H1 (cell line): ENCODE measurements around the gene MPHOSPH8. TPM values are rescaled to one million over a fixed set of nuclear protein-coding genes. Genes with fewer than 3 reads are reported as not detected.

Source experiments
- CTCF ChIA-PET: fragments of 300-600 bp; sonication (Branson Sonifier 250); formaldehyde crosslinking; loops from one replicate; lab custom pipeline; 2021; ENCODE audit not compliant: partially characterized antibody; lab: Charles Lee
- POLR2A ChIA-PET: fragments of 300-600 bp; sonication (Branson Sonifier 250); formaldehyde crosslinking; loops from one replicate; lab custom pipeline; 2021; ENCODE audit warnings: inconsistent platforms; ENCODE audit not compliant: partially characterized antibody; lab: Charles Lee
- DNase-seq, 2 experiments: peaks; one replicate each; pipeline versions ENCODE4 v3.0.0 to v3.0.0-alpha.2; 2010 to 2022; ENCODE audit warnings: low spot score in 2 of 2, low read depth in 1 of 2, mixed read lengths in 1 of 2
- FAIRE-seq: peaks from 2 replicates; lab custom pipeline; 2011; peaks lifted over from hg19 to GRCh38; lab: Jason Lieb, UNC
- H2AFZ ChIP-seq: 2 replicates; pipeline ENCODE4 v1.8.1; 2012; ENCODE audit warnings: low read length, inconsistent platforms
- H2AK5ac ChIP-seq: 2 replicates; pipeline ENCODE4 v1.6.1; 2013; ENCODE audit warnings: low read depth, low read length
- H2BK120ac ChIP-seq: replicated peaks from 2 replicates; pipeline ENCODE3; 2013; ENCODE audit warnings: low read depth, low read length, inconsistent platforms
- H2BK12ac ChIP-seq: 2 replicates; pipeline ENCODE4 v1.6.1; 2013; ENCODE audit warnings: low read depth, low read length
- H2BK15ac ChIP-seq: 2 replicates; pipeline ENCODE4 v1.6.1; 2013; ENCODE audit warnings: low read length
- H2BK20ac ChIP-seq: 2 replicates; pipeline ENCODE4 v1.6.1; 2013; ENCODE audit warnings: low read length
- H2BK5ac ChIP-seq: 2 replicates; pipeline ENCODE4 v1.6.1; 2013; ENCODE audit warnings: low read depth, low read length
- H3K14ac ChIP-seq: 2 replicates; pipeline ENCODE4 v1.6.1; 2013; ENCODE audit warnings: inconsistent platforms; ENCODE audit not compliant: insufficient read length
- H3K18ac ChIP-seq: 2 replicates; pipeline ENCODE4 v1.6.1; 2013; ENCODE audit warnings: low read length; ENCODE audit errors: extremely low read depth
- H3K23ac ChIP-seq: 2 replicates; pipeline ENCODE4 v1.6.1; 2013; ENCODE audit warnings: inconsistent platforms; ENCODE audit not compliant: insufficient read length
- H3K23me2 ChIP-seq: 2 replicates; pipeline ENCODE4 v1.6.1; 2013; ENCODE audit warnings: low read depth, low read length
- H3K27ac ChIP-seq: 2 replicates; pipeline ENCODE4 v1.6.1; 2011; ENCODE audit warnings: low read depth, low read length, inconsistent platforms
- H3K27me3 ChIP-seq, 4 experiments: replicated peaks in 1 of 4; 1 replicate in 1 of 4; 2 replicates in 3 of 4; pipeline versions ENCODE4 v1.6.1 to v1.8.1; 2011 to 2013; ENCODE audit warnings: low read length in 3 of 4, mild to moderate bottlenecking in 3 of 4, inconsistent platforms in 2 of 4, mixed read lengths in 2 of 4, moderate library complexity in 1 of 4; ENCODE audit not compliant: control insufficient read depth in 3 of 4, insufficient read depth in 3 of 4; ENCODE audit errors: extremely low read depth in 1 of 4
- H3K36me3 ChIP-seq, 4 experiments: 2 replicates each; pipeline versions ENCODE4 v1.6.1 to v1.8.1; 2011 to 2013; ENCODE audit warnings: mild to moderate bottlenecking in 4 of 4, low read length in 3 of 4, moderate library complexity in 2 of 4, control low read depth in 1 of 4, inconsistent platforms in 1 of 4; ENCODE audit not compliant: insufficient read depth in 4 of 4, control insufficient read depth in 2 of 4
- H3K4ac ChIP-seq: replicated peaks from 2 replicates; pipeline ENCODE3; 2013; ENCODE audit warnings: low read length, low read depth, mixed read lengths, inconsistent platforms; ENCODE audit not compliant: insufficient read length
- H3K4me1 ChIP-seq, 4 experiments: replicated peaks in 1 of 4; 1 replicate in 1 of 4; 2 replicates in 3 of 4; pipeline versions ENCODE4 v1.6.1 to v1.8.1; 2011 to 2013; ENCODE audit warnings: low read length in 3 of 4, inconsistent platforms in 2 of 4, mixed read lengths in 1 of 4; ENCODE audit not compliant: insufficient read depth in 4 of 4, control insufficient read depth in 3 of 4
- H3K4me2 ChIP-seq, 2 experiments: 2 replicates each; pipeline versions ENCODE4 v1.6.1 to v1.8.1; 2011 to 2013; ENCODE audit warnings: low read depth in 2 of 2, low read length in 2 of 2, control low read depth in 1 of 2, inconsistent platforms in 1 of 2, mild to moderate bottlenecking in 1 of 2; ENCODE audit not compliant: insufficient read depth in 1 of 2
- H3K4me3 ChIP-seq, 4 experiments: fragments of 200-600, 300-600 bp in 1 of 4; sonication (generic), shearing (Covaris generic), sonication (Bioruptor Twin) in 1 of 4; 2 replicates each; pipeline versions ENCODE4 v1.5.1 to v1.8.1; 2011 to 2016; ENCODE audit warnings: low read length in 4 of 4, low read depth in 3 of 4, control low read depth in 2 of 4, inconsistent platforms in 2 of 4, mild to moderate bottlenecking in 2 of 4, mixed read lengths in 1 of 4, moderate library complexity in 1 of 4; ENCODE audit not compliant: insufficient read depth in 2 of 4; ENCODE audit errors: extremely low read depth in 1 of 4
- H3K56ac ChIP-seq: replicated peaks from 2 replicates; pipeline ENCODE3; 2013; ENCODE audit warnings: low read depth, mild to moderate bottlenecking, mixed read lengths, low read length, inconsistent platforms; ENCODE audit not compliant: insufficient read length
- H3K79me1 ChIP-seq: 2 replicates; pipeline ENCODE4 v1.6.1; 2013; ENCODE audit warnings: low read depth, low read length, control low read depth
- H3K79me2 ChIP-seq, 2 experiments: 2 replicates each; pipeline versions ENCODE4 v1.6.1 to v1.8.1; 2012 to 2013; ENCODE audit warnings: low read length in 2 of 2, mild to moderate bottlenecking in 2 of 2, inconsistent platforms in 1 of 2; ENCODE audit not compliant: insufficient read depth in 2 of 2, control insufficient read depth in 1 of 2
- H3K9ac ChIP-seq, 4 experiments: replicated peaks in 1 of 4; 1 replicate in 1 of 4; 2 replicates in 3 of 4; pipeline versions ENCODE4 v1.6.1 to v1.8.1; 2011 to 2013; ENCODE audit warnings: low read depth in 3 of 4, low read length in 3 of 4, control low read depth in 2 of 4, mild to moderate bottlenecking in 2 of 4, moderate library complexity in 2 of 4, inconsistent platforms in 1 of 4; ENCODE audit errors: extremely low read depth in 1 of 4
- H3K9me3 ChIP-seq, 2 experiments: 2 replicates each; pipeline versions ENCODE4 v1.6.1 to v1.8.1; 2012 to 2013; ENCODE audit warnings: mild to moderate bottlenecking in 2 of 2, moderate library complexity in 2 of 2, control low read depth in 1 of 2, inconsistent platforms in 1 of 2, low read depth in 1 of 2, low read length in 1 of 2, mixed read lengths in 1 of 2; ENCODE audit not compliant: insufficient read depth in 2 of 2
- H4K20me1 ChIP-seq, 2 experiments: replicated peaks in 1 of 2; 2 replicates each; pipeline versions ENCODE3 to v1.8.1; 2011 to 2013; ENCODE audit warnings: inconsistent platforms in 2 of 2, low read length in 2 of 2, mild to moderate bottlenecking in 1 of 2; ENCODE audit not compliant: insufficient read depth in 2 of 2, control insufficient read depth in 1 of 2
- H4K5ac ChIP-seq: 2 replicates; pipeline ENCODE4 v1.6.1; 2013; ENCODE audit warnings: low read length, low read depth, mixed read lengths, inconsistent platforms; ENCODE audit not compliant: insufficient read length
- H4K8ac ChIP-seq: 2 replicates; pipeline ENCODE4 v1.8.0; 2013; ENCODE audit warnings: mild to moderate bottlenecking, moderate library complexity, low read length, inconsistent platforms; ENCODE audit not compliant: insufficient read depth; ENCODE audit errors: extremely low read depth
- H4K91ac ChIP-seq: replicated peaks from 2 replicates; pipeline ENCODE3; 2013; ENCODE audit warnings: low read length, mixed read lengths, inconsistent platforms; ENCODE audit not compliant: insufficient read length
- BACH1 ChIP-seq: IDR thresholded peaks from 2 replicates; pipeline ENCODE4 v1.6.1; 2012; ENCODE audit warnings: low read length, improper control_type of control experiment
- BRCA1 ChIP-seq: IDR thresholded peaks from 2 replicates; pipeline ENCODE4 v1.6.1; 2012; ENCODE audit warnings: low read depth, low read length, improper control_type of control experiment
- CEBPB ChIP-seq: IDR thresholded peaks from 2 replicates; pipeline ENCODE4 v1.6.1; 2012; ENCODE audit warnings: low read depth, low read length
- CHD1 ChIP-seq: IDR thresholded peaks from 2 replicates; pipeline ENCODE4 v1.6.1; 2012; ENCODE audit warnings: low read depth, low read length, improper control_type of control experiment
- CHD2 ChIP-seq: IDR thresholded peaks from 2 replicates; pipeline ENCODE4 v1.6.1; 2012; ENCODE audit warnings: low read length, improper control_type of control experiment
- CREB1 ChIP-seq: IDR thresholded peaks from 2 replicates; pipeline ENCODE4 v1.6.1; 2012; ENCODE audit warnings: inconsistent platforms
- CTBP2 ChIP-seq: IDR thresholded peaks from 2 replicates; pipeline ENCODE4 v1.7.0; 2011; ENCODE audit warnings: borderline replicate concordance, mild to moderate bottlenecking, moderate library complexity, mixed read lengths, low read length; ENCODE audit not compliant: insufficient read depth, insufficient read length
- EZH2 ChIP-seq: fragments of 200-600 bp; sonication (generic); IDR thresholded peaks from 2 replicates; pipeline ENCODE4 v1.7.1; 2012; ENCODE audit warnings: low read depth, mild to moderate bottlenecking, moderate library complexity, low read length, inconsistent platforms; ENCODE audit not compliant: severe bottlenecking
- POU5F1 ChIP-seq: IDR thresholded peaks from 2 replicates; pipeline ENCODE4 v1.6.1; 2011; ENCODE audit warnings: low read depth, mild to moderate bottlenecking, low read length, moderate library complexity
- RFX5 ChIP-seq: IDR thresholded peaks from 2 replicates; pipeline ENCODE4 v1.6.1; 2011; ENCODE audit warnings: low read depth, low read length, improper control_type of control experiment, borderline replicate concordance
- RXRA ChIP-seq: IDR thresholded peaks from 2 replicates; pipeline ENCODE4 v1.6.1; 2011; ENCODE audit warnings: low read depth, mild to moderate bottlenecking, low read length, moderate library complexity; ENCODE audit not compliant: insufficient read depth
- SIX5 ChIP-seq: IDR thresholded peaks from 2 replicates; pipeline ENCODE4 v1.6.1; 2011; ENCODE audit warnings: mild to moderate bottlenecking, low read depth, low read length
- SP2 ChIP-seq: IDR thresholded peaks from 2 replicates; pipeline ENCODE4 v1.6.1; 2012; ENCODE audit warnings: mild to moderate bottlenecking, low read length, inconsistent platforms
- TAF7 ChIP-seq: optimal IDR thresholded peaks from 2 replicates; pipeline ENCODE3; 2011; ENCODE audit warnings: low read depth, mild to moderate bottlenecking, inconsistent platforms, low read length, moderate library complexity, borderline replicate concordance
- WGBS, 2 experiments: shearing (Covaris generic) in 1 of 2; methylation state at CpG; one replicate each; pipeline versions ENCODE4 v1.1.6 to v1.1.7; 2013 to 2015; ENCODE audit warnings: low lambda C conversion rate in 2 of 2, mixed read lengths in 2 of 2, inconsistent platforms in 1 of 2, low coverage in 1 of 2, missing lambda C conversion rate in 1 of 2; ENCODE audit not compliant: insufficient replicate concordance in 2 of 2, insufficient coverage in 1 of 2, insufficient read length in 1 of 2; ENCODE audit errors: extremely low coverage in 1 of 2, missing lambda C conversion rate in 1 of 2; 5-methylcytosine and 5-hydroxymethylcytosine counted together
- polyA plus RNA-seq, 7 experiments: library from polyadenylated mRNA; depleted of rRNA in 3 of 7; stranded (reverse) in 5 of 7; unstranded in 2 of 7; fragments of >200 nt in 5 of 7; fragments of 200-250 nt in 2 of 7; gene quantifications; 1 replicate in 5 of 7; 2 replicates in 1 of 7; 4 replicates in 1 of 7; pipeline versions ENCODE4 v1.2.1 to v1.2.3, GENCODE V29; 2011 to 2013; ENCODE audit warnings: missing spikeins in 2 of 7, mixed read lengths in 2 of 7
- total RNA-seq: library from RNA; stranded (reverse); fragmentation: NEBNext Ultra II Directional; extraction: Animal tissue kit (Norgen Biotek cat#: 25700); gene quantifications from 2 replicates; pipeline ENCODE4 v1.2.1, GENCODE V29; 2021
- TF ChIP-seq, protein P1 (sequence below): IDR thresholded peaks from 2 replicates; pipeline ENCODE4 v1.6.1; 2011; ENCODE audit warnings: low read length, improper control_type of control experiment

The MPHOSPH8 gene
- total and polyA plus RNA-seq, 2 of the 8 experiments (the other 6 are each of a cell fraction or from before 2014, with no cell fraction given): 8.3 to 20.5 TPM

DNA sequence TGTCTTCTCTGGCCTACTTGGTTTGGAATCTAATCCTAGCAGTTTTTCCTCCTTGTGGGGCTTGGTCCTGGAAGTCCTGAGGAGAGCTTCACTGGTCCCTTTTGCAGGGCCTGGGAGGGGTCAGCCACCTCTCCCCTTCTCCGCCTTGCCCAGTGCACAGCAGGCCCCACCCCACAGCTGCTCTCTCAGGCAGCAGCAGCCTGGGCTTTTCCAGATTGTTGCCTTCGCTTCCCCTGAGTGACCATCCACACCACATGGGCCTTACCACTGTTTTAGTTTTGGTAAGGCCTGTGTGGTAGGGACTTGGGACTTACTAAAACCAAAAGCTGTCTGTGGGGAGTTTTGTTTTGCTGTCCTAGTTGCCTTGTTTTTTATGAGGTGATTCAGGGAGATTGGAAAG lies 11.5 kb downstream of the MPHOSPH8 start:
- Histone ChIP-seq H3K23me2 (no peaks in the 10 kb centered on the region), H3K18ac (no peak overlapping the region), H4K20me1 (no peaks in the 10 kb centered on the region), H2AFZ (no peak overlapping the region), H2BK15ac (no peak overlapping the region), H4K8ac (no peak overlapping the region), H3K4me3 (no peak overlapping the region), H2BK120ac (no peak overlapping the region), H2BK5ac (no peak overlapping the region), H4K91ac (no peak overlapping the region), H3K79me1 (0 out of 2 replicates have a peak, but pooled peaks cover 2% of the 10 kb centered on the region), H3K23ac (no peak overlapping the region), H2AK5ac (no peak overlapping the region), H3K4me1 (no peaks in the 10 kb centered on the region), H2BK20ac (no peak overlapping the region), H3K4me2 (no peak overlapping the region), H3K56ac (no peak overlapping the region), H3K27me3 (no peaks in the 10 kb centered on the region), H3K79me2 (no peaks in the 10 kb centered on the region), H3K36me3 (peaks cover under 1 to 14% (median 2%) of the 10 kb centered on the region in 4 experiments; a peak in 4 of 8 replicates), H3K9me3 (no peaks in the 10 kb centered on the region), H3K9ac (no peak overlapping the region), H2BK12ac (no peak overlapping the region), H4K5ac (no peak overlapping the region), H3K27ac (no peak overlapping the region), H3K14ac (no peak overlapping the region), H3K4ac (no peak overlapping the region)
- CTCF ChIA-PET: interaction anchor here (1.2 kb wide), 1 partner anchor 26 kb away, joined by 3 read pairs; no protein-coding TSS in a partner anchor
- FAIRE-seq: no peak
- POLR2A ChIA-PET: no interaction called here
- 95% methylated on average over 2 of the region's 2 CpGs; no CpG with 5 or more reads in 1 of the 2 experiments for WGBS, 2 experiments
- no peak for DNase-seq
- TF ChIP-seq SIX5 (no peak), BRCA1 (no peak), CHD2 (no peak), CEBPB (no peak), BACH1 (no peak), CHD1 (no peak), RFX5 (no peak), POU5F1 (no peak), CTBP2 (no peak), EZH2 (no peak), CREB1 (no peak), TAF7 (no peak), RXRA (no peak), SP2 (no peak)
- TF ChIP-seq, protein P1, sequence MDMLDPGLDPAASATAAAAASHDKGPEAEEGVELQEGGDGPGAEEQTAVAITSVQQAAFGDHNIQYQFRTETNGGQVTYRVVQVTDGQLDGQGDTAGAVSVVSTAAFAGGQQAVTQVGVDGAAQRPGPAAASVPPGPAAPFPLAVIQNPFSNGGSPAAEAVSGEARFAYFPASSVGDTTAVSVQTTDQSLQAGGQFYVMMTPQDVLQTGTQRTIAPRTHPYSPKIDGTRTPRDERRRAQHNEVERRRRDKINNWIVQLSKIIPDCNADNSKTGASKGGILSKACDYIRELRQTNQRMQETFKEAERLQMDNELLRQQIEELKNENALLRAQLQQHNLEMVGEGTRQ: no peak
